ENCODE results near the gene TRIP4. TPM values are rescaled to one million over a fixed set of nuclear protein-coding genes. Genes with fewer than 3 reads are reported as not detected.

TRIP4 gene
- total and polyA plus RNA-seq, 9 of the 15 experiments (the other 6 are each of a cell fraction or from before 2014, with no cell fraction given) = 7.6 to 23.3 (median 16.7) TPM

GRCh38 chr15:64423970-64424369 lies 36.3 kb downstream of the TRIP4 start (continued):
- TF ChIP-seq, protein P1, sequence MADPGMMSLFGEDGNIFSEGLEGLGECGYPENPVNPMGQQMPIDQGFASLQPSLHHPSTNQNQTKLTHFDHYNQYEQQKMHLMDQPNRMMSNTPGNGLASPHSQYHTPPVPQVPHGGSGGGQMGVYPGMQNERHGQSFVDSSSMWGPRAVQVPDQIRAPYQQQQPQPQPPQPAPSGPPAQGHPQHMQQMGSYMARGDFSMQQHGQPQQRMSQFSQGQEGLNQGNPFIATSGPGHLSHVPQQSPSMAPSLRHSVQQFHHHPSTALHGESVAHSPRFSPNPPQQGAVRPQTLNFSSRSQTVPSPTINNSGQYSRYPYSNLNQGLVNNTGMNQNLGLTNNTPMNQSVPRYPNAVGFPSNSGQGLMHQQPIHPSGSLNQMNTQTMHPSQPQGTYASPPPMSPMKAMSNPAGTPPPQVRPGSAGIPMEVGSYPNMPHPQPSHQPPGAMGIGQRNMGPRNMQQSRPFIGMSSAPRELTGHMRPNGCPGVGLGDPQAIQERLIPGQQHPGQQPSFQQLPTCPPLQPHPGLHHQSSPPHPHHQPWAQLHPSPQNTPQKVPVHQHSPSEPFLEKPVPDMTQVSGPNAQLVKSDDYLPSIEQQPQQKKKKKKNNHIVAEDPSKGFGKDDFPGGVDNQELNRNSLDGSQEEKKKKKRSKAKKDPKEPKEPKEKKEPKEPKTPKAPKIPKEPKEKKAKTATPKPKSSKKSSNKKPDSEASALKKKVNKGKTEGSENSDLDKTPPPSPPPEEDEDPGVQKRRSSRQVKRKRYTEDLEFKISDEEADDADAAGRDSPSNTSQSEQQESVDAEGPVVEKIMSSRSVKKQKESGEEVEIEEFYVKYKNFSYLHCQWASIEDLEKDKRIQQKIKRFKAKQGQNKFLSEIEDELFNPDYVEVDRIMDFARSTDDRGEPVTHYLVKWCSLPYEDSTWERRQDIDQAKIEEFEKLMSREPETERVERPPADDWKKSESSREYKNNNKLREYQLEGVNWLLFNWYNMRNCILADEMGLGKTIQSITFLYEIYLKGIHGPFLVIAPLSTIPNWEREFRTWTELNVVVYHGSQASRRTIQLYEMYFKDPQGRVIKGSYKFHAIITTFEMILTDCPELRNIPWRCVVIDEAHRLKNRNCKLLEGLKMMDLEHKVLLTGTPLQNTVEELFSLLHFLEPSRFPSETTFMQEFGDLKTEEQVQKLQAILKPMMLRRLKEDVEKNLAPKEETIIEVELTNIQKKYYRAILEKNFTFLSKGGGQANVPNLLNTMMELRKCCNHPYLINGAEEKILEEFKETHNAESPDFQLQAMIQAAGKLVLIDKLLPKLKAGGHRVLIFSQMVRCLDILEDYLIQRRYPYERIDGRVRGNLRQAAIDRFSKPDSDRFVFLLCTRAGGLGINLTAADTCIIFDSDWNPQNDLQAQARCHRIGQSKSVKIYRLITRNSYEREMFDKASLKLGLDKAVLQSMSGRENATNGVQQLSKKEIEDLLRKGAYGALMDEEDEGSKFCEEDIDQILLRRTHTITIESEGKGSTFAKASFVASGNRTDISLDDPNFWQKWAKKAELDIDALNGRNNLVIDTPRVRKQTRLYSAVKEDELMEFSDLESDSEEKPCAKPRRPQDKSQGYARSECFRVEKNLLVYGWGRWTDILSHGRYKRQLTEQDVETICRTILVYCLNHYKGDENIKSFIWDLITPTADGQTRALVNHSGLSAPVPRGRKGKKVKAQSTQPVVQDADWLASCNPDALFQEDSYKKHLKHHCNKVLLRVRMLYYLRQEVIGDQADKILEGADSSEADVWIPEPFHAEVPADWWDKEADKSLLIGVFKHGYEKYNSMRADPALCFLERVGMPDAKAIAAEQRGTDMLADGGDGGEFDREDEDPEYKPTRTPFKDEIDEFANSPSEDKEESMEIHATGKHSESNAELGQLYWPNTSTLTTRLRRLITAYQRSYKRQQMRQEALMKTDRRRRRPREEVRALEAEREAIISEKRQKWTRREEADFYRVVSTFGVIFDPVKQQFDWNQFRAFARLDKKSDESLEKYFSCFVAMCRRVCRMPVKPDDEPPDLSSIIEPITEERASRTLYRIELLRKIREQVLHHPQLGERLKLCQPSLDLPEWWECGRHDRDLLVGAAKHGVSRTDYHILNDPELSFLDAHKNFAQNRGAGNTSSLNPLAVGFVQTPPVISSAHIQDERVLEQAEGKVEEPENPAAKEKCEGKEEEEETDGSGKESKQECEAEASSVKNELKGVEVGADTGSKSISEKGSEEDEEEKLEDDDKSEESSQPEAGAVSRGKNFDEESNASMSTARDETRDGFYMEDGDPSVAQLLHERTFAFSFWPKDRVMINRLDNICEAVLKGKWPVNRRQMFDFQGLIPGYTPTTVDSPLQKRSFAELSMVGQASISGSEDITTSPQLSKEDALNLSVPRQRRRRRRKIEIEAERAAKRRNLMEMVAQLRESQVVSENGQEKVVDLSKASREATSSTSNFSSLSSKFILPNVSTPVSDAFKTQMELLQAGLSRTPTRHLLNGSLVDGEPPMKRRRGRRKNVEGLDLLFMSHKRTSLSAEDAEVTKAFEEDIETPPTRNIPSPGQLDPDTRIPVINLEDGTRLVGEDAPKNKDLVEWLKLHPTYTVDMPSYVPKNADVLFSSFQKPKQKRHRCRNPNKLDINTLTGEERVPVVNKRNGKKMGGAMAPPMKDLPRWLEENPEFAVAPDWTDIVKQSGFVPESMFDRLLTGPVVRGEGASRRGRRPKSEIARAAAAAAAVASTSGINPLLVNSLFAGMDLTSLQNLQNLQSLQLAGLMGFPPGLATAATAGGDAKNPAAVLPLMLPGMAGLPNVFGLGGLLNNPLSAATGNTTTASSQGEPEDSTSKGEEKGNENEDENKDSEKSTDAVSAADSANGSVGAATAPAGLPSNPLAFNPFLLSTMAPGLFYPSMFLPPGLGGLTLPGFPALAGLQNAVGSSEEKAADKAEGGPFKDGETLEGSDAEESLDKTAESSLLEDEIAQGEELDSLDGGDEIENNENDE (IDR thresholded peaks at IDR 0.05; ENCODE audit: low read depth, low read length) = no peak
- no peak for TF ChIP-seq YY1 (IDR thresholded peaks at IDR 0.05; ENCODE audit: borderline replicate concordance in 1 of 3, control insufficient read depth in 1 of 3, extremely low read depth in 1 of 3, insufficient read depth in 3 of 3, insufficient read length in 1 of 3, insufficient replicate concordance in 2 of 3, low read depth in 1 of 3, low read length in 2 of 3)
- no peak for TF ChIP-seq HDAC1 (IDR thresholded peaks at IDR 0.05)
- TF ChIP-seq U2AF1 (optimal IDR thresholded peaks at IDR 0.05; ENCODE audit: low read depth, low read length) = no peak
- no peak for TF ChIP-seq RREB1 (CRISPR knock-in tag; IDR thresholded peaks at IDR 0.05)
- TF ChIP-seq HNRNPUL1 (IDR thresholded peaks at IDR 0.05; ENCODE audit: low read length) = no peak
- no peak for TF ChIP-seq SPI1 (IDR thresholded peaks at IDR 0.05; ENCODE audit: borderline replicate concordance, low read depth, low read length)
- no peak for TF ChIP-seq KDM1A (IDR thresholded peaks at IDR 0.05)
- TF ChIP-seq KAT7 (CRISPR knock-in tag; IDR thresholded peaks at IDR 0.05; ENCODE audit: borderline replicate concordance) = no peak
- TF ChIP-seq JUND (IDR thresholded peaks at IDR 0.05; ENCODE audit: borderline replicate concordance, low read depth, low read length) = no peak
- TF ChIP-seq JUND (tag; IDR thresholded peaks at IDR 0.05; ENCODE audit: borderline replicate concordance, low read depth, low read length) = no peak

Data from K562 (cell line).